Prostate gland (tissue), 2 donors: ENCODE measurements around the gene PLK1. TPM values are rescaled to one million over a fixed set of nuclear protein-coding genes. Genes with fewer than 3 reads are reported as not detected.
A peak's percentile ranks its signal among the peaks of the same experiment; 100 is the strongest.
"Not testable (repeated sequence)": the region's sequence is repeated elsewhere in the genome, so short reads cannot be mapped to it uniquely, and the experiment has no call there.

ENCODE experiments used
- DNase-seq: peaks from one replicate; pipeline ENCODE4 v3.0.0-alpha.2; 2019; ENCODE audit warnings: low spot score
- H3K27ac ChIP-seq, 2 donors: fragments of 200-600 bp; sonication (generic); 2 replicates each; pipeline ENCODE4 v1.5.1; 2017 to 2019
- H3K27me3 ChIP-seq: fragments of 200-600 bp; sonication (generic); replicated peaks from 2 replicates; pipeline ENCODE4 v1.5.1; 2019; ENCODE audit not compliant: insufficient read depth
- H3K36me3 ChIP-seq, 2 donors: fragments of 200-600 bp; sonication (generic); 1 replicate in 1 of 2; 2 replicates in 1 of 2; pipeline versions ENCODE4 v1.5.1 to v1.8.1; 2017 to 2019
- H3K4me1 ChIP-seq: fragments of 200-600 bp; sonication (generic); replicated peaks from 2 replicates; pipeline ENCODE4 v1.5.1; 2019
- H3K4me3 ChIP-seq, 2 donors: fragments of 200-600 bp; sonication (generic); 2 replicates each; pipeline ENCODE4 v1.5.1; 2017 to 2019
- H3K9me3 ChIP-seq: fragments of 200-600 bp; sonication (generic); 2 replicates; pipeline ENCODE4 v1.5.1; 2017
- CTCF ChIP-seq, 4 experiments: fragments of 200-600 bp in 2 of 4; fragments of 450-650 bp in 2 of 4; sonication (generic) in 2 of 4; IDR thresholded peaks; 1 replicate in 3 of 4; 2 replicates in 1 of 4; pipeline ENCODE4 v1.5.1; 2016 to 2019; ENCODE audit warnings: antibody characterized with exemption in 4 of 4, mild to moderate bottlenecking in 2 of 4, moderate library complexity in 2 of 4
- POLR2A ChIP-seq: fragments of 450-650 bp; IDR thresholded peaks from one replicate; pipeline ENCODE4 v1.6.1; 2016; ENCODE audit warnings: antibody characterized with exemption, mild to moderate bottlenecking
- POLR2AphosphoS5 ChIP-seq: sonication (generic); formaldehyde crosslinking; IDR thresholded peaks from one replicate; pipeline ENCODE4 v1.6.1; 2017; ENCODE audit warnings: antibody characterized with exemption
- WGBS: methylation state at CpG from one replicate; pipeline ENCODE4 v1.1.5; 2018; 5-methylcytosine and 5-hydroxymethylcytosine counted together
- intact Hi-C: fragments of 100-400 bp; cut with DNase I; formaldehyde crosslinking; loops from one replicate; pipeline ENCODE4 v1.14.2; 2022
- total RNA-seq, 2 donors: library from RNA; depleted of rRNA; stranded (reverse); fragments of >200 nt; gene quantifications; one replicate each; pipeline ENCODE4 v1.1.0, GENCODE V29; 2016

The PLK1 gene
- total RNA-seq = 1 to 10 TPM; 2.6 to 8.7 TPM

DNA sequence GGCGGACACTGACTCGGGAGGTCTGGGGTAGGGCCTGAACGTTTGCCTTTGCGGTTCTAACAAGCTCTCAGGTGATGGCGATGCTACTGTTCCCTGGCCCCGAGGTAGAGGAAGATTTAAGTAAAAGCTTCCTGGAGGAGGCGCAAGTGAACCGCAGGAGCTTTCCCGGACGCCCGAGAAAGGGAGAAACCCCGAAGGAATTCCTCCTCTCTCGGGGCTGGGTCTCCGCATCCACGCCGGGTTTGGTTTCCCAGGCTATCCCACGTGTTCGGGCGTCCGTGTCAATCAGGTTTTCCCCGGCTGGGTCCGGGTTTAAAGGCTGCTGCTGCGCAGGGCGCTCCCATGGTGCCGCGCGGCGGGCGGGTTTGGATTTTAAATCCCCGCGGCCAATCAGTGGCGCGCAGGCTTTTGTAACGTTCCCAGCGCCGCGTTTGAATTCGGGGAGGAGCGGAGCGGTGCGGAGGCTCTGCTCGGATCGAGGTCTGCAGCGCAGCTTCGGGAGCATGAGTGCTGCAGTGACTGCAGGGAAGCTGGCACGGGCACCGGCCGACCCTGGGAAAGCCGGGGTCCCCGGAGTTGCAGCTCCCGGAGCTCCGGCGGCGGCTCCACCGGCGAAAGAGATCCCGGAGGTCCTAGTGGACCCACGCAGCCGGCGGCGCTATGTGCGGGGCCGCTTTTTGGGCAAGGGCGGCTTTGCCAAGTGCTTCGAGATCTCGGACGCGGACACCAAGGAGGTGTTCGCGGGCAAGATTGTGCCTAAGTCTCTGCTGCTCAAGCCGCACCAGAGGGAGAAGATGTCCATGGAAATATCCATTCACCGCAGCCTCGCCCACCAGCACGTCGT is at the start of gene PLK1:
Gene PLK1 (plus strand): TSS at position 460 of the 844 bp plus-strand sequence. CDS start 44 bp downstream, at position 504.
- Histone ChIP-seq H3K9me3 (no peaks in the 10 kb centered on the region), H3K36me3 (no peaks in the 10 kb centered on the region), H3K4me1 (no peaks in the 10 kb centered on the region), H3K4me3 (peak within 1 kb of the TSS; percentile 37 to 44), H3K27me3 (no peaks in the 10 kb centered on the region), H3K27ac (peak within 1 kb of the TSS in 1 of 2 donors; percentile 56)
- intact Hi-C loops = loop anchor here (10.0 kb wide), 1 partner anchor 356 kb away; no protein-coding TSS in a partner anchor
- WGBS = 1% methylated on average over 54 of the region's 75 CpGs
- TF ChIP-seq CTCF (IDR thresholded peaks at IDR 0.05) (peak in 3 of 4 experiments; percentile 10 to 53 (median 41)), POLR2A (no peak), POLR2AphosphoS5 (peak; percentile 77)
- peak; percentile 68 for DNase-seq

DNA sequence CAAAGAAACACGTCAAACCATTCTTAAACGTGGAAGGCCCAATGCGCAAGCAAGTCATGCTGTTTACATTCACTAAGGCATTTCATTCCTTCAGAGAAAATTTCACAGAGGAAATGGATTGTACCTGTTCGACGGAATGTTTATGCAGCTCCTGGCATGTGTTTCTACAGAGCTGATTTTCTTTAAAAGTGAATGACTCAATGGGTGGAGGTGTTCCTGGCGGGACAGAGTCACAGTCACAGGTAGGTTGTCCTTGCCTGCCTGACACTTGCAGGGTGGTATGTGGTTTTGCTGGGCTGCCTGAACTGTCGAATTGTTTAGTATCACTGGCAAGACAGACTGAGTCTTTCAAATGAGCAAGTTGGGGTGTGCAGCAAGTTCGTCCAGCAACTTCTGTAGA is 49.2 kb upstream of the PLK1 start:
- TF ChIP-seq POLR2A (no peak), CTCF (IDR thresholded peaks at IDR 0.05) (no peak), POLR2AphosphoS5 (no peak)
- H3K9me3 ChIP-seq = no peaks in the 10 kb centered on the region
- DNase-seq = no peak
- H3K36me3 ChIP-seq = peaks cover 0 to 1% of the 10 kb centered on the region in 2 donors
- H3K4me1 ChIP-seq = no peaks in the 10 kb centered on the region
- no peak overlapping the region for H3K27ac ChIP-seq
- no peaks in the 10 kb centered on the region for H3K27me3 ChIP-seq
- WGBS = 90% methylated on average over 8 of the region's 8 CpGs
- intact Hi-C loops = no loop called here
- H3K4me3 ChIP-seq = no peak overlapping the region

- H3K36me3 ChIP-seq, H3K4me3 ChIP-seq, H3K27me3 ChIP-seq, intact Hi-C loops, DNase-seq, H3K9me3 ChIP-seq, H3K27ac ChIP-seq, H3K4me1 ChIP-seq: not testable (repeated sequence)
- WGBS = 95% methylated on average over 3 of the region's 3 CpGs
These were observed 46.8 kb upstream of the PLK1 start for GRCh38 chr16:23631874-23632273.

DNA sequence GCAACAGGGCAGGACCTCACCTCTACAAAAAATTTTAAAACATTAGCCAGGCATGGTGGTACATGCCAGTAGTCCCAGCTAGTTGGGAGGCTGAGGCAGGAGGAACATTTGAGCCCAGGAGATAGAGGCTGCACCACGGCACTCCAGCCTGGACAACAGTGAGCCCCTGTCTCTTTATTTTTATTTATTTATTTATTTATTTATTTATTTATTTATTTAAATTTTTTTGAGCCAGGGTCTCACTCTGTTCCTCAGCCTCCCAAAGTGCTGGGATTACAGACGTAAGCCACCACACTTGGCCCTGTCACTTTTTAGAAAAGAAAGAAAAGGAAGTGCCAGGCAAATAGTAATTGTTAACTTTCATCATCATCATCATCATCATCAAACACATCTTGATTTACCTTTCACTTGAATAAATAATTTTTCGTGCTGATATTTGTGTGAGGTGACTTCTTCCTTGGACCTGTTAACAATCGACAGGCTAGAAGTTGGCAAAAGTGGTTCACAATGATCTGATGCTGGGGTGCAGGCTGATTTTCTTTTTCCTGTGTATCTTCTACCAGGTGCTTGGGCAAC is 44.1 kb upstream of the PLK1 start:
- 94% methylated on average over 4 of the region's 4 CpGs for WGBS
- intact Hi-C loops = no loop called here
- H3K27ac ChIP-seq = no peak overlapping the region
- H3K36me3 ChIP-seq = no peaks in the 10 kb centered on the region
- no peak overlapping the region for H3K4me3 ChIP-seq
- TF ChIP-seq POLR2AphosphoS5 = no peak
- no peak for TF ChIP-seq CTCF (IDR thresholded peaks at IDR 0.05)
- TF ChIP-seq POLR2A = no peak
- DNase-seq = no peak
- no peaks in the 10 kb centered on the region for H3K4me1 ChIP-seq
- H3K9me3 ChIP-seq = no peaks in the 10 kb centered on the region
- H3K27me3 ChIP-seq = no peaks in the 10 kb centered on the region

- no peaks in the 10 kb centered on the region for H3K36me3 ChIP-seq
These were observed 42.7 kb upstream of the PLK1 start for GRCh38 chr16:23635958-23636357.

More at GRCh38 chr16:23635958-23636357, 42.7 kb upstream of the PLK1 start:
- Histone ChIP-seq H3K27ac (no peak overlapping the region), H3K4me3 (no peak overlapping the region), H3K27me3 (no peaks in the 10 kb centered on the region), H3K9me3 (no peaks in the 10 kb centered on the region), H3K4me1 (peaks cover 5% of the 10 kb centered on the region)
- no peak for DNase-seq
- intact Hi-C loops = no loop called here
- no peak for TF ChIP-seq CTCF (IDR thresholded peaks at IDR 0.05)
- no peak for TF ChIP-seq POLR2A
- no peak for TF ChIP-seq POLR2AphosphoS5
